Calu3 (cell line): ENCODE data around the gene NBEA. TPM values are rescaled to one million over a fixed set of nuclear protein-coding genes. Genes with fewer than 3 reads are reported as not detected.

Experiments used
- BruUV-seq: library from RNA; stranded (reverse); fragments of 400-500 nt; replicated peaks from 2 replicates; lab custom pipeline; 2021; lab: Mats Ljungman, UMichigan
- CTCF ChIA-PET: fragments of 300-600 bp; sonication (Branson Sonifier 250); formaldehyde crosslinking; loops from one replicate; lab custom pipeline; 2022; ENCODE audit warnings: antibody characterized with exemption; lab: Charles Lee
- DNase-seq: peaks from one replicate; pipeline ENCODE4 v3.0.0; 2022
- H3K27ac Mint-ChIP-seq: one replicate; pipeline ENCODE4 v1.8.0; 2022; ENCODE audit warnings: mixed read lengths; ENCODE audit not compliant: unreplicated experiment
- H3K27me3 Mint-ChIP-seq: one replicate; pipeline ENCODE4 v1.8.0; 2022; ENCODE audit warnings: mixed read lengths; ENCODE audit not compliant: unreplicated experiment
- H3K36me3 Mint-ChIP-seq: one replicate; pipeline ENCODE4 v1.8.0; 2022; ENCODE audit warnings: mild to moderate bottlenecking, moderate library complexity, mixed read lengths; ENCODE audit not compliant: insufficient read depth, unreplicated experiment
- H3K4me1 Mint-ChIP-seq: one replicate; pipeline ENCODE4 v1.8.0; 2022; ENCODE audit warnings: mild to moderate bottlenecking, low read depth, mixed read lengths; ENCODE audit not compliant: unreplicated experiment
- H3K4me3 Mint-ChIP-seq: one replicate; pipeline ENCODE4 v1.8.0; 2022; ENCODE audit warnings: mild to moderate bottlenecking, low read depth, moderate library complexity, mixed read lengths; ENCODE audit not compliant: unreplicated experiment
- H3K9me3 Mint-ChIP-seq: one replicate; pipeline ENCODE4 v1.8.0; 2022; ENCODE audit warnings: low read depth, mixed read lengths; ENCODE audit not compliant: unreplicated experiment
- CTCF ChIP-seq: fragments of 200-600 bp; IDR thresholded peaks from one replicate; pipeline ENCODE4 v1.8.0; 2022; ENCODE audit warnings: antibody characterized with exemption; ENCODE audit not compliant: unreplicated experiment
- intact Hi-C: fragments of 100-400 bp; cut with micrococcal nuclease; formaldehyde crosslinking; loops from one replicate; pipeline ENCODE4 v1.10.0; 2022; ENCODE audit not compliant: unreplicated experiment
- total RNA-seq: library from RNA; stranded (reverse); gene quantifications from 2 replicates; pipeline ENCODE4 v1.2.3, GENCODE V29; 2022

Gene NBEA
- total RNA-seq, 1 experiment from 2014 or later = 18.0 TPM

DNA sequence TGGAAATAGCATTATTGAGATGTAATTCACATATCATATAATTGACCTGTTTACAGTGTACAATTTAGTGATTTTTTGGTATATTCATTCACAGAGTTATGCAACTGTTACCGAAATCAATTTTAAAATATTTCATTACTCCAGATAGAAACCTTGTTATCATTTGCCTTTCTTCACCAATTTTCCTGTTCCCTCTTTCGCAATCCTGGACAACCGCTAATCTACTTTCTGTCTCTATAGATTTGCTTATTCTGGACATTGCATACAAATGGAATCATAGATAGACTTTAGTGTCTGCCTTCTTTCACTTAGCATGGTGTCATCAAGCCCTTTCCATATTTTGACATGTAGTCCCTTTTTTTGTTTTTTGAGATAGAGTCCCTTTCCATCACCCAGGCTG is 515.2 kb downstream of the NBEA start:
- Mint-ChIP-seq H3K27ac (no peak overlapping the region), H3K4me1 (no peaks in the 10 kb centered on the region), H3K27me3 (no peaks in the 10 kb centered on the region), H3K9me3 (no peaks in the 10 kb centered on the region), H3K4me3 (no peak overlapping the region), H3K36me3 (no peaks in the 10 kb centered on the region)
- no peak for DNase-seq
- no TSS peak for BruUV-seq
- CTCF ChIA-PET = no interaction called here
- intact Hi-C loops = no loop called here
- no peak for TF ChIP-seq CTCF

DNA sequence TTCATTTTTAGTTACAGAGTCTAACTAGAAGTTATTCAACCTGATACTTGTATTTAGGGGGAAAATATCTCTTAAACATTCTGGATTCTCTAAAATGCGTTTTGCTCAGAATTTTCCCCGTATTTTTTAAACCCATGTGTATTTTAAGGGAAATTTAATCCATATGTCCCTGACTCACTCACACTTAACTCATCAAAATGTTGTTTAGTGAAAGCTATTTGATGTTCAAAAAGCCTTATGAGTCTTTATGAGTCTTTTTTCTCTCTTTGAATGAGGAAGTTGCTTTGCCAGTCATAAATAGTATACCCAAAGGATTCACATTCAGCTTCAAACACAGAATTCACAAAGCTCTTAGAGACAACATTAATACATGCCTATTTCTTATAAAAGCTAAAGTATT is 518.0 kb downstream of the NBEA start:
- Mint-ChIP-seq H3K36me3 (no peaks in the 10 kb centered on the region), H3K4me3 (no peak overlapping the region), H3K27me3 (no peaks in the 10 kb centered on the region), H3K9me3 (no peaks in the 10 kb centered on the region), H3K4me1 (no peaks in the 10 kb centered on the region), H3K27ac (no peak overlapping the region)
- CTCF ChIA-PET = interaction anchor here (0.7 kb wide), 1 partner anchor 395 kb away, joined by 4 read pairs; no protein-coding TSS in a partner anchor
- TF ChIP-seq CTCF = no peak
- no peak for DNase-seq
- BruUV-seq = no TSS peak
- intact Hi-C loops = no loop called here

DNA sequence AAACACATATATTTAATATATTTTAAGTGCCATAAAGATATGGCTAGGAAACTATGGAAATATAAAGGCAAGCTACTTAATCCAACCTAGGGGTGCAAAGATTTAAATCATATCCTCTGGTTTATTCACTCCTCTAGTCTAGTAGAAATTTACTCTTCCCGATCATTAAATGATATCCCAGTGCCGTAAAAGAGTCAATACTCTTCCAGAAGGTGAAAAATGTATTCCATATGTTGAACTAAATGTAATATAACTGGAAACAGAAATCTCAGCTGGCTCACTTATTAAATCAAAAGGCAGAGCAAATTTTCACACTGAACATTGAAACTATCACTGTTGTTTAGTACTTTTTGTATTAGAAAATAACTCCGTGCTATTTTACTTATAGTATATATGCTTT is 523.3 kb downstream of the NBEA start:
- no peak for DNase-seq
- Mint-ChIP-seq H3K9me3 (no peaks in the 10 kb centered on the region), H3K27me3 (no peaks in the 10 kb centered on the region), H3K4me1 (no peaks in the 10 kb centered on the region), H3K4me3 (no peak overlapping the region), H3K27ac (no peak overlapping the region), H3K36me3 (no peaks in the 10 kb centered on the region)
- no TSS peak for BruUV-seq
- TF ChIP-seq CTCF = no peak
- CTCF ChIA-PET = no interaction called here
- intact Hi-C loops = no loop called here

GRCh38 chr13:35468195-35468594 is 526.1 kb downstream of the NBEA start:
- Mint-ChIP-seq H3K27me3 (no peaks in the 10 kb centered on the region), H3K9me3 (no peaks in the 10 kb centered on the region), H3K4me3 (no peak overlapping the region), H3K36me3 (no peaks in the 10 kb centered on the region), H3K4me1 (no peaks in the 10 kb centered on the region), H3K27ac (no peak overlapping the region)
- intact Hi-C loops = no loop called here
- no TSS peak for BruUV-seq
- no peak for TF ChIP-seq CTCF
- CTCF ChIA-PET = no interaction called here
- DNase-seq = no peak
